Measurements from ENCODE around the gene SLCO6A1.

DNA sequence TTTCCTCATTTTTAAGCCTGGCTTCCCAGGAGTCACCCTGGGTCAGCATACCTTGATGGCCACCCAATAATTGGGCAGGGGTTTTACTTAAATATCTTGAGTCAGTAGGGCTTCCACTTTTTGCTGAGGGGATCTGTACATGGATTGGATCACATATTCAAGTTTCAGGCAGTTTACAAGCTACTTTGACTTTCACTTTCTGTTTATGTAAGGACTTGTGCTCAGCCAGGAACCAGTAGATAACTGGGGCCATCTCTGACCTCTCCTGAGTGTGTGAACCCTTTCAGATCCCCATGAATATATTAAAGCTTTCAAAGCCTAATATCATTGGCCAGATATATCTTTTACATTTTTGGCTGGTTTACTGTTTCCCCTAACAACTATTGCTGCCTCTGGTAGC lies 45.1 kb downstream of the SLCO6A1 start:
- TF ChIP-seq EP300 (IDR thresholded peaks at IDR 0.05; ENCODE audit: low read depth) (no peak), POLR2A (IDR thresholded peaks at IDR 0.05) (no peak)
- TF ChIP-seq, protein P1, sequence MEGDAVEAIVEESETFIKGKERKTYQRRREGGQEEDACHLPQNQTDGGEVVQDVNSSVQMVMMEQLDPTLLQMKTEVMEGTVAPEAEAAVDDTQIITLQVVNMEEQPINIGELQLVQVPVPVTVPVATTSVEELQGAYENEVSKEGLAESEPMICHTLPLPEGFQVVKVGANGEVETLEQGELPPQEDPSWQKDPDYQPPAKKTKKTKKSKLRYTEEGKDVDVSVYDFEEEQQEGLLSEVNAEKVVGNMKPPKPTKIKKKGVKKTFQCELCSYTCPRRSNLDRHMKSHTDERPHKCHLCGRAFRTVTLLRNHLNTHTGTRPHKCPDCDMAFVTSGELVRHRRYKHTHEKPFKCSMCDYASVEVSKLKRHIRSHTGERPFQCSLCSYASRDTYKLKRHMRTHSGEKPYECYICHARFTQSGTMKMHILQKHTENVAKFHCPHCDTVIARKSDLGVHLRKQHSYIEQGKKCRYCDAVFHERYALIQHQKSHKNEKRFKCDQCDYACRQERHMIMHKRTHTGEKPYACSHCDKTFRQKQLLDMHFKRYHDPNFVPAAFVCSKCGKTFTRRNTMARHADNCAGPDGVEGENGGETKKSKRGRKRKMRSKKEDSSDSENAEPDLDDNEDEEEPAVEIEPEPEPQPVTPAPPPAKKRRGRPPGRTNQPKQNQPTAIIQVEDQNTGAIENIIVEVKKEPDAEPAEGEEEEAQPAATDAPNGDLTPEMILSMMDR (IDR thresholded peaks at IDR 0.05): no peak

All from transverse colon (tissue), 3 donors.